ENCODE data around the gene SMURF1.
"Not testable (repeated sequence)": the region's sequence is repeated elsewhere in the genome, so short reads cannot be mapped to it uniquely, and the experiment has no call there.

The SMURF1 gene

DNA sequence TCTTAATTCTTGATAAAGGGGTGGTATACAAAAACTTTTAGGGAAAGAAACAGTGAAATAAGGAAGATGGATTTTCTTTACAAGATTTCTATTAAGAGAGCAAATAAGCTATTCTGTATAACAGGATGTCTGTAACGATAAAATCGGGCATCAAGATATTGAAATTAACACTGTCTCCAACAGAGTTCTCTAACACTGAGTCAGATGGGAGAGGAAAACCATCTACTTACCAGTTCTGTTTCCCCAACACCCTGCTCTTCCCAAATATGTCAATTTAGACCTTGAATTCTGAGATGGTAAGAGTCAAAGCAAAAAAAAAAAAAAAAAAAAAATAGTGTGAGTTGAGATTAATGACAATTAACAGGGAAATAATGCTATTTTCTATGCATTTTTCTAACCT, 23.0 kb downstream of the SMURF1 start:
- no peak for DNase-seq

GRCh38 chr7:99120501-99120900, 23.4 kb downstream of the SMURF1 start:
- DNase-seq, result no peak

- DNase-seq, result no peak
Measured at GRCh38 chr7:99118077-99118476, 25.8 kb downstream of the SMURF1 start.

DNA sequence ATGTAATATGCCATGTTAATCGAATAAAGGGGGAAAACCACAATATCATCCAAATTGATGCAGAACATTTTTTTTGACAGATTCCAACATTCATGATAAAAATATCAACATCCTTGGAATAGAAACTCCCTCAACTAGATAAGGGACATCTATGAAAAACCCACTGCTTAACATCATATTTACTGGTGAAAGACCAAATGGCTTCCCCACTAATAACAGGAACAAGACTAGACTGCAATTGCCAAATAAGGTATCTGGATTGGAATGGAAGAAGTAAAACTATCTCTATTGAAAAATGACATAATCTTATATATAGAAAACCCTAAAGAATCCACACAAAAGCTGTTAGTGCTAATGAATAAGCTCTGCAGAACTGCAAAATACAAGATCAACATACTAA, 27.8 kb downstream of the SMURF1 start:
- no peak for DNase-seq

- no peak for DNase-seq
Measured at GRCh38 chr7:99115379-99115778, 28.5 kb downstream of the SMURF1 start.

DNA sequence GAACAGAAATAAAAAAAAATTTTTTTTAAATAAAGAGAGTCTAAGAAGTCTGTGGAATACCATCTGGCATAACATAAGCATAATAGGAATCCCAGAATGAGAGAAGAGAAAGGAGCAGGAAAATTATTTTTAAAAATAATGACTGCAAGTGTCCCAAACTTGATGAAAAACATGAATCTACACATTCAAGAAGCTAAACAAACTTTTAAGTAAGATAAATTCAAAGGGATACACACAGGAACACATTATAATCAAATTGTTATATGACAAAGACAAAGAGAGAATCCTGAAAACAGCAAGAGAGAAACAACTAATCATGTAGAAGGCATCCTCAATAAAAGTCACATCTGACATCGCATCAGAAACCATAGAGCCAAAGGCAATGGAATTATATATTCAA, 30.9 kb downstream of the SMURF1 start:
- DNase-seq, result no peak

GRCh38 chr7:99112097-99112496, 31.8 kb downstream of the SMURF1 start:
- no peak for DNase-seq

DNA sequence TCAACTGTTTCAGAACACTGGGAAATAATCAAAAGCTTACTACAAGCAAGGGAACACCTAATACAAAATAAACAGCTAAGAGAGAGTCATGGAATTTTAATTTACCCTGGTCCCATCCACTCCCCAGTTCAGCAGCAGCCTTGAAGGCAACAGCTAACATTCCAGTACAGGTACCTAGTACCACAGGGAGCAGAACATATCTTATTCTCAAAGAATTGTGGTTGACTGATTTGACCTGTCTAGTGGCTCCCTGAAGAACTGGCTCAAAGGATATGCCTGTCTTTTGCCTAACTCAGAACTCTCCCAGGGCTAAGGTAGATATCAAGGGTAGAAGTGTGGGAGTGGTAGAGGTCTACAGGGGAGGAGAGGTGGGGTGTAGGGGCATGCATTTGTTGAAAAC, 32.3 kb downstream of the SMURF1 start:
- no peak for DNase-seq

DNA sequence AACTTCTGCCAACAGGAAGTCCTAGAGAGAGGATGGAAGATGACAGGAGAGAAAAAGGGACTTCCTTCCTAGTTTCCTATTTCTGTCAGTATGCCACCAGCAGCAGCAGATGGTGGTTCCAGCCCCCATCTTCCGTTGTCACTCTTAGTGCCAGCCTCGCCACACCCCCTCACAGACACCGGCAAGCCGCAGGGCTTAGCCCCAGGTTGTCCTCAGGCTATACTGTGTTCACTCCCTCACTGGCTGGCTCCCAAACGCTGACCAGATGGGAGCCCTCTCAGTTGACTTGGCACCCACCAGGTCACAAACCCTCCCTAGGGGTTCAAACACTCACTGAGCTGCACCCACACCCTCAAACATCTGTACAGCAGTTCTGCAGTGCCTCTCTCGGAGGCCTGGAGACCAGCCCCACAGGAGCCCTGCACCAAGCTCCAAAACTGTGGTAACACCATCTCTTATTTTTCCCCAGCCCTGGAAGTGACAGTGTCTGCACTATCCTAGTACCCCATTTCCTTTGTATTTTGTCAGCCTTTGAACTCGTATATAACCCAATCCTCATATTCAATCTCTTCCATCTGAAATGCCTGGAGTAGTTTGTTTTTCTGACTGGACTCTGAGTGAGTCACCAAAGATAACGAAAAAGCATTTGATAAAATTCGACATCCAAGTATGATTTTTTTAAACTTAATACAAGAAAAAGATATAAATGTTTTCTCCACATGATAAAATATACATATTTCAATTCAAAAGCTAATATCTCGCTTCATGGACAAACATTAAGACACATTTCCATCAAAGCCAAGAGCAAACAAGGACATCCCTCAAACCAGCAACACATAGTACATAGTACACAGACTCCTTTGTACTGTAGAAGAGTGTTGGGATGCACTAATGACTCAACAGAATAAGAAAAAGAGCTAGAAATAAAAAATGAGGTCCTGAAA, 34.5 kb downstream of the SMURF1 start:
- no peak for DNase-seq

DNA sequence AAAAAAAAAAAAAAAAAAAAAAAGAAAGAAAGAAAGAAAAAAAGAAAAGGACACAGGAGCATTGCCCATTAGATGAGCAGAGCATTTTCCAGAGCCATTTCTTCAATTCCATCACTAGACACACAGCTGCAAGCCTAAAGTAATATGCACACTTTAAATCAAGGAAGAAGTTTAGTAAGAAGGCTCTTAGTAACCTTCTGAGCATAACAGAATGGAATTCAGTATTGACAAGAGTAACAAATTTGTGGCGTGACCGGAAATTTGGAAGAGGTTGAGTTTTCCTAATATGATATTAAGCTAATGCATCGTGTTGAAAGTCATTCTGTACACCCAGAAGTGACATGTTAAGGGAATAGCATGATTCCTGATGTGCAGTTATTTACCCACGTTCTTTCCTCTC, 35.3 kb downstream of the SMURF1 start:
- DNase-seq, result no peak

DNA sequence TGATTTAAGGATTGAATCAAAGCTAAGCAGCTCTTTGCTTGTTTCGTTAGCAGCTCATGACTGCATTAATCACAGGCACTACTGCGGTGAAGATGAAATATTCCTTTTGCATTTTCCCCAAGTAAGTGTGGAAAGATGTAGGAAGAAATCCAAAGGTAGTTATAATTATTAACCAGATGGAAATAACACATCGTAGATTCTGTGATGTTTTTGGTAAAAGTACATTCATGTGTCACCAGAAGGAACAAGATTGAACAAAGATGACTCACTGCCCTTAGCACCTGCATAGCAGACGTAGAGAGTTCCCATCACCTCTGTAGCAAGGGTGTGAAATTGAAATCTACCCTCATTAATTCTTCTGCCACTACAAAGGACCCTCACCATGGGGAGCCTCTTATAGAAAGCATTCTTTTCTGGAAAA, 37.1 kb downstream of the SMURF1 start:
- DNase-seq, result no peak

- no peak for DNase-seq
Measured at GRCh38 chr7:99106411-99106810, 37.5 kb downstream of the SMURF1 start.

DNA sequence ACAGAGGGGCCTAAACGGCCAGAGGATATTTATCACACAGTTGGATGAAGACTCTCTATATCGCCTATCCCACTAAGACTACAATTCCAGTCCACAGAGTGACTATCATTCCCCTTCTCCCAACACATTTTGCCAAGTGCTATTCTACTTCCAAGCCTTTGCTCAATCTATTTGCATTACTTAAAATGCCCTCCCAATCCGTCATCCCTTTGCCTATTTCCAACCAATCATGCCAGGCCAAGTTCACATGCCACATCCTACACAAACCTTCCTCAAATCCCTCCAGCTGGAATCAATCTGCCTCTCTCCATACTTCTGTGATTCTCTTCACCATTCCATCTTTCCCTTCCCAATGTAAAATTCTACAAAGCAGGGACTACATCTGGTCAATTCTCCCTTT, 38.2 kb downstream of the SMURF1 start:
- DNase-seq, result no peak

GRCh38 chr7:99104631-99105030, 39.3 kb downstream of the SMURF1 start:
- no peak for DNase-seq

- not testable (repeated sequence) for DNase-seq
Measured at GRCh38 chr7:99103836-99104235, 40.1 kb downstream of the SMURF1 start.

DNA sequence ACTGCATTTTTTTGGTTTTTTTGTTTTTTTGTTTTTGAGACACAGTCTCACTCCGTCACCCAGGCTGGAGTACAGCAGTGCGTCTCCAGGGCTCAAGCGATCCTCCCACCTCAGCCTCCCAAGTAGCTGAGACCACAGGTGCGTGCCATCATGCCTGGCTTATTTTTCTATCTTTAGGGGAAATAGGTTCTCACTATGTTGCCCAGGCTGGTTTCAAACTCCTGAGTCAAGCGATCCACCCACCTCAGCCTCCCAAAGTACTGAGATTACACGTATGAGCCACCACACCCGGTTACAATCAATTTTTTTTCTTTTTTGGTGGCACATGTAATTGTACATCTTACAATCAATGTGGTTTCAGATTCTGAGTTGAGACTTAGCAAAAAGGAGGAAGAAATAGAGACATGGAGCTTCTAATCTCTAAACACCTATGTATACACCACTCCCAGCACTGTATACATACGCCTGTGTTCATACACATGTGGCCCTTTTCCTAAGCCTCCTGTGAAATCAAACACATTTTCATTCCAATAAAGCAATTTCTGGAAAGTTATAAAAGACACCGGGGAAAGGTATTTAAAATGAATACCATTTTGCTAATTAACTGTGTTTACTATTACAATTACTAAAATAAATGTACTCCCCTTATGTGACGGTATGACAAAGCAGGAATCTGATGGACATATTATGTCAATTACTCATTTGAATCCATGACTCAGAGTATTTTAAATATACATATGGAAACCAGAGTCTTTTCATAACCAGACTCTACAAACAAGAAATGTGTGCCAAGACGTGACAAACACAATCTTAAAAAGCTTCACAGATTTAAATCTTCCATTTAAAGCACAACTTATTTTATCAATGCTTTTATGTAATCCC, 40.9 kb downstream of the SMURF1 start:
- no peak for DNase-seq

DNA sequence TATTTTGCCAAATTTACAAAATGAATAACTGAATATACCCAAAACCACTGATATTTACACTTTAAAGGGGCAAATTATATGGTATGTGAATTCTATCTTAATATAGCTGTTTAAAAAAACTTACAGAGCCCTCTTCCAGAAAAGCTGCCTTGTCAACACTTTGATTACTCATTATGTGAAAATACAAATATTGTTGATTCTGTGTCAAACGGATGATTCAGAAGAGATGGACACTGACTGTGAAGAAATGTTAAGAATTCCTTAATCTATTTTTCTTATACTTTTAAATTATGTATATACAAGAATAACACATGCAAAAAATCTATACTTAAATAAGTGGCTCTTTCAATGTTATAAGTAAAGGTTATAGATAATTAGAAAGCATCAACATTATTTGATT, 41.5 kb downstream of the SMURF1 start:
- no peak for DNase-seq

GRCh38 chr7:99101516-99101915, 42.4 kb downstream of the SMURF1 start:
- DNase-seq, result not testable (repeated sequence)

DNA sequence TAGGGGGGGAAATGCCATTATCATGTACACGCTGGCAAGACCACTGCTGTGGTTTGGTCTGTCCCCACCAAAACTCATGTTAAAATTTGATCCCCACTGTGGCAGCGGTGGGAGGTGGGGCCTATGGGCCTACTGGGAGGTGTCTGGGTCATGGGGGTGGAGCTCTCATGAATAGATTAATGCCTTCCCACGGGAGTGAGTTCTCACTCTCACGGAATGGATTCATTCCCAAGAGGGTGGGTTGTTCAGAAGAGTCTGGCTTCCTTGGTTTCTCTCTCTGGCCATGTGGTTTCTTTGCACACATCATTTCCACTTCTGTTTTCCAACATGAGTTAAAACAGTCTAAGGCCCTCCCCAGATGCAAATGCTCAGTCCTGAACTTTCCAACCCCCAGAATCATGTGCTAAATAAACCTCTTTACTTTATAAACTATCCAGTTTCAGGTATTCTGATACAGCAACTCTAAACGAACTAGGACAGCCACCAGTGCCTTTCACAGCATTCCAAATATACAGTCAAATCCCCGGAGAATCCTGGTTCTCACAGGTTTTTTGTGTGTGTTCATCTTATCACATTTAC, 44.3 kb downstream of the SMURF1 start:
- no peak for DNase-seq

GRCh38 chr7:99098824-99099498, 44.9 kb downstream of the SMURF1 start:
- DNase-seq, result no peak

DNA sequence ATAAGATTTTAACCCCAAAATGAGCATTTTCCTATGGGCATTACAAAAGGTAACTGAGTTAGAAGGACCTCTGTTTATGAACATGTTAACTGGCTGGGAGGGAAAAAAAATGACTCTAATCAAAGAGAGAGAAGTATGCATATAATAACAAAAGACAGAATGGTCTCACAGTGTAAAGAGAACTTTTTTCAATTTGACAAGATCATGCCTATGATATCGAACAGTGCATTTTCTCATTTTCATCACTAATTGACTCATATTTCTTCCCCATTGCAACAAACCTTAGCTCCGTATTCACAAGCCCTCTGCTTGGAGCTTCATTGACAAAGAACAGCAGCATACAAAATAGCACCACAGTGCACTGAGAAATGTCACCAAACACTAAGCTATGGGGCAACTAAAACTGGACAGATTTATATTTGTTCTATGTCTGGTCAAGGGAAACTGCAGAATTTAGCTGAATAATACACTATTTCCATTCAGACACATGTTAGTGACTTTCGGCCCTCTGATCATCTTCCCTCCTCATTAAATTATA, 45.6 kb downstream of the SMURF1 start:
- no peak for DNase-seq

- DNase-seq, result no peak
Measured at GRCh38 chr7:99097730-99098129, 46.2 kb downstream of the SMURF1 start.
